T-helper 17 cell (primary cell): ENCODE results near the gene CXCL3. TPM values are rescaled to one million over a fixed set of nuclear protein-coding genes. Genes with fewer than 3 reads are reported as not detected.

ENCODE experiments used
- ATAC-seq: fragments of 150-1000 bp; cut with Tn5 transposase; 2 replicates; pipeline ENCODE4 v1.10.0; 2021; ENCODE audit warnings: mild to moderate bottlenecking, moderate library complexity
- DNase-seq, 3 donors: peaks; one replicate each; pipeline versions ENCODE4 v3.0.0 to v3.0.0-alpha.2; 2020 to 2021
- H3K9me3 ChIP-seq: one replicate; pipeline ENCODE4 v1.7.0; 2013; ENCODE audit warnings: low read length, mild to moderate bottlenecking; ENCODE audit not compliant: control insufficient read depth, poor library complexity, severe bottlenecking
- H3K27ac Mint-ChIP-seq: one replicate; pipeline ENCODE4 v1.8.0; 2022; ENCODE audit warnings: mild to moderate bottlenecking, moderate library complexity, mixed read lengths
- H3K27me3 Mint-ChIP-seq: one replicate; pipeline ENCODE4 v1.8.0; 2022; ENCODE audit warnings: mixed read lengths
- H3K36me3 Mint-ChIP-seq: one replicate; pipeline ENCODE4 v1.8.0; 2022; ENCODE audit warnings: low read depth, mixed read lengths
- H3K4me1 Mint-ChIP-seq: one replicate; pipeline ENCODE4 v1.8.0; 2022; ENCODE audit warnings: mild to moderate bottlenecking, mixed read lengths
- H3K4me3 Mint-ChIP-seq: one replicate; pipeline ENCODE4 v1.8.0; 2022; ENCODE audit warnings: mild to moderate bottlenecking, moderate library complexity, mixed read lengths
- total RNA-seq, 4 donors: library from RNA in 2 of 4; stranded (reverse) in 2 of 4; gene quantifications; one replicate each; pipeline ENCODE4 v1.2.3 and lab custom pipeline; 2022 to 2026

CXCL3 gene
- total RNA-seq, 2 donors from 2014 or later, result 1.3 to 1.5 TPM

- Mint-ChIP-seq H3K27me3 (no peaks in the 10 kb centered on the region), H3K27ac (no peak overlapping the region), H3K36me3 (no peaks in the 10 kb centered on the region), H3K4me3 (no peak overlapping the region), H3K4me1 (no peaks in the 10 kb centered on the region)
- DNase-seq, result no peak
- H3K9me3 ChIP-seq, result no peaks in the 10 kb centered on the region
- no peak for ATAC-seq
Observed at GRCh38 chr4:74018116-74018515, 20.4 kb downstream of the CXCL3 start.

GRCh38 chr4:74016068-74016467, 22.4 kb downstream of the CXCL3 start:
- H3K4me3 Mint-ChIP-seq, result no peak overlapping the region
- ATAC-seq (no peak), DNase-seq (no peak)
- H3K36me3 Mint-ChIP-seq, result no peaks in the 10 kb centered on the region
- H3K27me3 Mint-ChIP-seq, result no peaks in the 10 kb centered on the region
- H3K9me3 ChIP-seq, result no peaks in the 10 kb centered on the region
- no peak overlapping the region for H3K27ac Mint-ChIP-seq
- no peaks in the 10 kb centered on the region for H3K4me1 Mint-ChIP-seq

GRCh38 chr4:74015126-74015780, 23.2 kb downstream of the CXCL3 start:
- no peak for ATAC-seq
- no peaks in the 10 kb centered on the region for H3K4me1 Mint-ChIP-seq
- no peak for DNase-seq
- peaks cover 4% of the 10 kb centered on the region for H3K27me3 Mint-ChIP-seq
- no peaks in the 10 kb centered on the region for H3K9me3 ChIP-seq
- H3K27ac Mint-ChIP-seq, result no peak overlapping the region
- no peak overlapping the region for H3K4me3 Mint-ChIP-seq
- H3K36me3 Mint-ChIP-seq, result no peaks in the 10 kb centered on the region

- no peak overlapping the region for H3K4me3 Mint-ChIP-seq
Observed at GRCh38 chr4:74014332-74014731, 24.2 kb downstream of the CXCL3 start.

GRCh38 chr4:74013264-74013663, 25.2 kb downstream of the CXCL3 start:
- no peak for ATAC-seq

More at GRCh38 chr4:74014332-74014731, 24.2 kb downstream of the CXCL3 start:
- Mint-ChIP-seq H3K27me3 (peaks cover 4% of the 10 kb centered on the region), H3K36me3 (no peaks in the 10 kb centered on the region), H3K27ac (no peak overlapping the region), H3K4me1 (no peaks in the 10 kb centered on the region)
- DNase-seq (no peak), ATAC-seq (no peak)
- H3K9me3 ChIP-seq, result no peaks in the 10 kb centered on the region

GRCh38 chr4:74012130-74012529, 26.4 kb downstream of the CXCL3 start:
- Mint-ChIP-seq H3K36me3 (no peaks in the 10 kb centered on the region), H3K4me3 (no peak overlapping the region), H3K27ac (no peak overlapping the region), H3K27me3 (peaks cover 4% of the 10 kb centered on the region), H3K4me1 (no peaks in the 10 kb centered on the region)
- no peaks in the 10 kb centered on the region for H3K9me3 ChIP-seq
- no peak for DNase-seq
- no peak for ATAC-seq

More at GRCh38 chr4:74013264-74013663, 25.2 kb downstream of the CXCL3 start:
- Mint-ChIP-seq H3K27me3 (peaks cover 4% of the 10 kb centered on the region), H3K4me1 (no peaks in the 10 kb centered on the region), H3K4me3 (no peak overlapping the region), H3K36me3 (no peaks in the 10 kb centered on the region), H3K27ac (no peak overlapping the region)
- H3K9me3 ChIP-seq, result no peaks in the 10 kb centered on the region
- no peak for DNase-seq

GRCh38 chr4:74009307-74009706, 29.2 kb downstream of the CXCL3 start:
- no peaks in the 10 kb centered on the region for H3K36me3 Mint-ChIP-seq
- H3K4me3 Mint-ChIP-seq, result no peak overlapping the region
- DNase-seq, result no peak
- no peak for ATAC-seq
- no peak overlapping the region for H3K27ac Mint-ChIP-seq
- no peaks in the 10 kb centered on the region for H3K9me3 ChIP-seq
- no peaks in the 10 kb centered on the region for H3K4me1 Mint-ChIP-seq
- H3K27me3 Mint-ChIP-seq, result peaks cover 4% of the 10 kb centered on the region

- Mint-ChIP-seq H3K4me1 (no peaks in the 10 kb centered on the region), H3K36me3 (no peaks in the 10 kb centered on the region), H3K4me3 (no peak overlapping the region), H3K27ac (no peak overlapping the region), H3K27me3 (peaks cover 4% of the 10 kb centered on the region)
- DNase-seq (no peak), ATAC-seq (no peak)
- H3K9me3 ChIP-seq, result no peaks in the 10 kb centered on the region
Observed at GRCh38 chr4:74006009-74006476, 32.4 kb downstream of the CXCL3 start.

- Mint-ChIP-seq H3K4me3 (no peak overlapping the region), H3K27me3 (no peaks in the 10 kb centered on the region), H3K27ac (no peak overlapping the region), H3K36me3 (no peaks in the 10 kb centered on the region), H3K4me1 (no peaks in the 10 kb centered on the region)
- no peaks in the 10 kb centered on the region for H3K9me3 ChIP-seq
- DNase-seq, result no peak
- no peak for ATAC-seq
Observed at GRCh38 chr4:74005528-74005927, 33.0 kb downstream of the CXCL3 start.

GRCh38 chr4:74004668-74005067, 33.8 kb downstream of the CXCL3 start:
- ATAC-seq (no peak), DNase-seq (no peak)
- H3K27ac Mint-ChIP-seq, result no peak overlapping the region
- no peaks in the 10 kb centered on the region for H3K36me3 Mint-ChIP-seq
- H3K9me3 ChIP-seq, result no peaks in the 10 kb centered on the region
- H3K27me3 Mint-ChIP-seq, result no peaks in the 10 kb centered on the region
- H3K4me1 Mint-ChIP-seq, result no peaks in the 10 kb centered on the region
- no peak overlapping the region for H3K4me3 Mint-ChIP-seq

GRCh38 chr4:74000301-74000700, 38.2 kb downstream of the CXCL3 start:
- H3K4me3 Mint-ChIP-seq, result no peak overlapping the region
- ATAC-seq, result no peak

GRCh38 chr4:73998040-73999011, 40.2 kb downstream of the CXCL3 start, which contains the start of gene CXCL5:
Gene CXCL5, minus strand, starts transcription at chr4:73998677. Its CDS starts 96 bp downstream, at chr4:73998581.
- no peak within 1 kb of the TSS for H3K4me3 Mint-ChIP-seq
- DNase-seq (no peak), ATAC-seq (no peak)
- no peaks in the 10 kb centered on the region for H3K4me1 Mint-ChIP-seq
- H3K9me3 ChIP-seq, result no peaks in the 10 kb centered on the region
- H3K27me3 Mint-ChIP-seq, result peaks cover 5% of the 10 kb centered on the region
- no peaks in the 10 kb centered on the region for H3K36me3 Mint-ChIP-seq
- H3K27ac Mint-ChIP-seq, result no peak within 1 kb of the TSS

More at GRCh38 chr4:74000301-74000700, 38.2 kb downstream of the CXCL3 start:
- DNase-seq, result no peak
- H3K36me3 Mint-ChIP-seq, result no peaks in the 10 kb centered on the region
- H3K4me1 Mint-ChIP-seq, result no peaks in the 10 kb centered on the region
- no peak overlapping the region for H3K27ac Mint-ChIP-seq
- H3K9me3 ChIP-seq, result no peaks in the 10 kb centered on the region
- peaks cover 5% of the 10 kb centered on the region for H3K27me3 Mint-ChIP-seq

GRCh38 chr4:73992050-73992449, 46.4 kb downstream of the CXCL3 start:
- DNase-seq (no peak), ATAC-seq (no peak)
- Mint-ChIP-seq H3K36me3 (no peaks in the 10 kb centered on the region), H3K27ac (no peak overlapping the region), H3K4me1 (no peaks in the 10 kb centered on the region), H3K4me3 (no peak overlapping the region), H3K27me3 (no peaks in the 10 kb centered on the region)
- H3K9me3 ChIP-seq, result no peaks in the 10 kb centered on the region
